Measurements from ENCODE around the gene EGFL7.
"Not testable (repeated sequence)": the region's sequence is repeated elsewhere in the genome, so short reads cannot be mapped to it uniquely, and the experiment has no call there.

Gene EGFL7

DNA sequence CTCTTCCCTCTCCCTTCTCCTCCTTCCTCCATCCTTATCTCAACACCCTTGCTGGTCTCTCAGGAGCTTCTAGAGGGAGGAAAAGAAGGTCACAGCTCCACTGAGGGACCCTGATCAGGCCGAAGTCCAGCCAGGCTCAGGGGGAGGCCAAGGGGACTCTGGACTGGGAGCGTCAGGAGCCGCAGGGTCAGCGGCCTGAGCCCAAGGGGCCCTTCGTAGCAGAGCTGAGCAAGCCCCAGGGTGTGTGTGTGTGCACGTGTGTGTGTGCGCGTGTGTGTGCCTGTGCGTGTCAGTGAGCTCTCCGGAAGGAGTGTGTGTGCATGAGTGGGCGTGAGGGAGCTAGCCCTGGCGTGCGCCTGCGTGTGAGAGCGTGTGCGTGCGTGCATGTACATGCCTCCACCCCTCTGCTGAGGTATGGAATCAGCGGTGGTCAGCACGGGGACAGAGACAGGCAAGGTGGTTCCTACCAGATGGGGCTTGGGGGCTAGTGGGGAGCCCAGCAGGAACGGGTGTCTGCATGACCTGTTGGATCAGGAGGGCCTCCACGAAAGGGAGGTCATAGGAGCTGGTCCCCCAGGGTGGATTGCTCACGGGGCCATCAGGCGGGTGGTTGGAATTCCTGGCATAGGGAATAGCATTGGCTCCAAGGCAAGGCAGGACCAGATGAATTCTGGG, 34.6 kb downstream of the EGFL7 start:
- DNase-seq (ENCODE audit: low read depth in 3 of 3): no peak

DNA sequence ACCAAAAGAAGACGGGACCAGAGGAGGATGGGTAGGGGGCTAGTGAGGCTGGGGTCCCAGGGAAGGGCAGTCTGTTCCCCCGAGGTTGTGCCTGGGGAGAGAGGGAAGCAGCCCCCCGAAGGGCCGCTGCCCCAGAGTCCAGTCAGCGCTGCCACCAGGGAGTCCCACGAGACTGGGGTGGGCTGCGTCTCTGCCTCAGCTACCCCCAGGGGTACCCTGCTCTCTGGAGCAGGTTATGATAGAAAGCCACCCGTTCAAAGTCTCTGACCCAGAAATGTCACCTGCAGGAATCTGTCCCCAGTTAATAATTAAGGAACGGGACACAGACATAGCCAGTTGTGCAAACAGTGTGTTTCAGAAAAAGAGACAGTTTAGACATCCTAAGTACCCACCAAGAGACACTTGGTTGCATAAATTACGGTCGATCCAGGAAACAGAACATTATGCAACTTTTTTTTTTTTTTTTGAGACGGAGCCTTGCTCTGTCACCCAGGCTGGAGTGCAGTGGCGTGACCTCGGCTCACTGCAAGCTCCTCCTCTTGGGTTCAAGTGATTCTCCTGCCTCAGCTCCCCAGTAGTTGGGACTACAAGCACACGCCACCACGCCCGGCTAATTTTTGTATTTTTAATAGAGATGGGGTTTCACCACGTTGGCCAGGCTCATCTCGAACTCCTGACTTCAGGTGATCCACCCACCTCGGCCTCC, 35.3 kb downstream of the EGFL7 start:
- DNase-seq (ENCODE audit: low read depth in 3 of 3): no peak

DNA sequence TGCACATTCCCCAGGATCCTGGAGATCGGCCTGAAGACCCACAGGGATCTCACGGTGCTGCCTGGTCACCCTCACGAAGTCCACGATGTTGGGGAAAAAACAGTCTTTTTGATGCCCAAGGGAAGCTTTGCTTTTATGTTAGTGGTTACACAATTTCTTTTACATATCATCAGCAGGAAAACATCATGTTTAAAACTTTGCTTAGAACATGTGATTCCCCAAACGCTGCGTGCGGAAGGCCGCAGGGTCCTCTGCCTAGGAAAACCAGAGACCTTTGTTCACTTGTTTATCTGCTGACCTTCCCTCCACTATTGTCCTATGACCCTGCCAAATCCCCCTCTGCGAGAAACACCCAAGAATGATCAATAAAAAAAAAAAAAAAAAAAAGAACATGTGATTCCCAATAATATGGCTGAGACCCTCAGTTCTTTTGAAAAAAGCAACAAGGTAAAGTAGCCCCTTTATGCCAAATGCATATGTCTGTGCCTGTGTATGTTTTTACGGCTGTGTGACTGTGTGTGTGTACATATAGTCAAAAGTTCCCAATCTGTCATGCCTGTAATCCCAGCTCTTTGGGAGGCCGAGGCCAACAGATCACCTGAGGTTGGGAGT, 36.0 kb downstream of the EGFL7 start:
- DNase-seq (ENCODE audit: low read depth in 3 of 3): no peak

GRCh38 chr9:136700304-136700703, 37.6 kb downstream of the EGFL7 start:
- DNase-seq (ENCODE audit: low read depth in 3 of 3): no peak

DNA sequence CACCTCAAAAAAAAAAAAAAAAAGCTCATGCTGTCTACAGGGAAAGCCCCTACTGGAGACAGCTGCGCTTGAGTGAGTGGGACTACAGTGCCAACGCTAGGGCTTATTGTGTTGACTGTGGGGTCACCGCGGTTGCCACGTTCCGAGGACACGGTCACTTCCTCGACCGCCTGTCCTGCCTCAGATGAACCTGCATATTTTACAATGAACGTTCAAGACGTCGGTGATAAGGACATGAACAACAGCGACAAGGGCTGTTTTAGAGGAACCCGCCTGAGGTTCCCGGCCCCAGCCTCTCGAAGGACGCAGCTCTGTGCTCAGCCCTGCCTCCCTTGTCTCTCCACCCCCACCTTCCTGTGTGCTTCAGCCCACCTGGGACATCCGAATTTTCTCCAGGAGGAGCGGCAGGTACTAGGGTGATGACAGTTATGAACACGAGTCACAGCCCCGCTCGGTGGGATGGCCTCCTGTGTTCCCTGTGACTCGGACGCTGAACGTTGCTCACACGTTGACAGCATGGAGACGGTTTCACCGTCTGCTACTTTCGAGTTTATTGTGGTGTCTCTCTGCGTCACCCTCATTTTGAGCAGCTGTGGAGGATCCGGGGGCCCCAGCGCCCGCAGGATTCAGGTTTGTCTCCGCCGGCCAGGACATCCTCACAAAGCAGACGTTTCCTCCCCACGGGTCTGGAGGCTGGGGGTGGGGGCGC, 38.4 kb downstream of the EGFL7 start:
- peak; percentile 64 to 77 (median 69) for DNase-seq (ENCODE audit: low read depth in 3 of 3)

GRCh38 chr9:136701668-136702053, 38.9 kb downstream of the EGFL7 start:
- DNase-seq (ENCODE audit: low read depth in 3 of 3): no peak

- no peak for DNase-seq (ENCODE audit: low read depth in 3 of 3)
Observed at GRCh38 chr9:136703276-136703860, 40.7 kb downstream of the EGFL7 start.

DNA sequence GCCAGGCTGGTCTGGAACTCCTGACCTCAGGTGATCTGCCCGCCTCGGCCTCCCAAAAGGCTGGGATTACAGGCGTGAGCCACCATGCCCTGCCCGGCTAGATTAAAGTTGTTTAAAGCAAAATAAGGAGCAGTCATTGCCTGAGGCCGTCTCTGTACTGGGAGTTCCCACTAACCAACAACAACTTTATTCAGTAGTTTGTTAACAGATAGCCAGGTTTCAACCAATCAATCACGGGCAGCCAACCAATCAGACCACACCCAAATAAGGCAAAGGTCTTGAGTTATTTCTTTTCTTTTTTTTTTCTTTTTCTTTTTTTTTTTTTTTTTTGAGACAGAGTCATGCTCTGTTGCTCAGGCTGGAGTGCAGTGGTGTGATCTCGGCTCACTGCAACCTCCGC, 42.0 kb downstream of the EGFL7 start:
- not testable (repeated sequence) for DNase-seq (ENCODE audit: low read depth in 3 of 3)

GRCh38 chr9:136705564-136705963, 42.8 kb downstream of the EGFL7 start:
- DNase-seq (ENCODE audit: low read depth in 3 of 3): no peak

GRCh38 chr9:136707011-136707410, 44.3 kb downstream of the EGFL7 start:
- DNase-seq (ENCODE audit: low read depth in 3 of 3): no peak

DNA sequence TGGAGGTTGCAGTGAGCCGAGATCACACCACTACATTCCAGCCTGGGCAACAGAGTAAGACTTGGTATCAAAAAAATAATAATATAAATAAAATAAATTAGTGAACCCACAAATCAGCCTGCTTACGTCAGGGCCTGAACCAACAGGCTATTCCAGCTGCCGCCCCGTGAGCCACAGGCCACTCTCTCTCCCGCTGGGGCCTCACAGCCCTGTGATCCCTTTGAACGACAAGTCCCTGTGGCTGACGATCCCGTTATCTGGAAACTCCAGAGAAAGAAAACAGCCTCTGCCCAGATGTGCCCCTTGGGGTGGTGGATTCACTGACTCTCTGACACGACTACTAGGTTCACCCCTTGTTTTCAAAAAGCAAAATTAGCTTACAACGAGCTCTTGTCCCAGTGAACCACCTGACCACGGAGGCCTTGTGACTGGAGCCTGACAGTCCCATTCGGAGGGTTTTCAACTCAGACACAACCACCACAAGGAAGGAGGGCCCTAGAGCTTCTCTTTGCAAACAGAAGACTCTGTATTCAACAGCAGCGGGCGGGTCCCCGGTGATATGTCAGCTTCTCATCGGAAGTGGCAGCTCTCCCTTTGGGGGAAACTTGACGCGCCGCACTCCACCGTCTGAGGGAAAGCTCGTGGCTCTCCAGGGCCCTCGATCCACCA, 45.3 kb downstream of the EGFL7 start:
- no peak for DNase-seq (ENCODE audit: low read depth in 3 of 3)

DNA sequence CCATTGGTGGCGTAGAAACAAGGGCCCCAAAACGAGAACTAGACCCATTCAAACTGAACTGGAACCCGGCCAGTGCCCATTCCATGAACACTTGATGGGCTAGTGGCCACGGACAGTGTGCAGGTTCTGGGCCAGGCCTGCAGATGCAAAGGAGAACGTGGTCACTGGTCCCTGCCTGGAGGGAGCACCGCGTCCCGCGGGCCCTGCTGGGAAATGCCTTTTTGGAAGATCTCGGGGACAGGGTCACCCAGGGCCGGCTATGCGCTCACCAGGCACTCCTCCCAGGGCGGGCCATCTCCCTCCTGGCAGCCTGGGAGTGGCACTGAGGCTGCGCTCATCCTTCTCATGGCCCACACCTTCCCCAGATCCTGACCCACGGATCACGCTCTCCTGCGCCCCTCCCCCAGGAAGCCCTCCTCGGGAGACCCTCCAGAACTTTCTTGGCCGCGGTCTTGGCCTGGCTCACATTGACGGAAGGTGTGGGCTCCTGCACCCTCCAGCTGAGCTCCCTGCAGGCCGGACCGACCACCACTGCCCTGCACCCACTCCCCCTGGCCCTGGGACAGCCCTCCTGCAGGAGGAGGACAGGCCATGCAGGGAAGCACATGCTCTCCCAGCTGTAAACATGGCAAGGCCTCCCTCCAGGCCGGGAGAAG, 46.9 kb downstream of the EGFL7 start:
- DNase-seq (ENCODE audit: low read depth in 3 of 3): no peak

GRCh38 chr9:136710543-136710942, 47.8 kb downstream of the EGFL7 start:
- no peak for DNase-seq (ENCODE audit: low read depth in 3 of 3)

DNA sequence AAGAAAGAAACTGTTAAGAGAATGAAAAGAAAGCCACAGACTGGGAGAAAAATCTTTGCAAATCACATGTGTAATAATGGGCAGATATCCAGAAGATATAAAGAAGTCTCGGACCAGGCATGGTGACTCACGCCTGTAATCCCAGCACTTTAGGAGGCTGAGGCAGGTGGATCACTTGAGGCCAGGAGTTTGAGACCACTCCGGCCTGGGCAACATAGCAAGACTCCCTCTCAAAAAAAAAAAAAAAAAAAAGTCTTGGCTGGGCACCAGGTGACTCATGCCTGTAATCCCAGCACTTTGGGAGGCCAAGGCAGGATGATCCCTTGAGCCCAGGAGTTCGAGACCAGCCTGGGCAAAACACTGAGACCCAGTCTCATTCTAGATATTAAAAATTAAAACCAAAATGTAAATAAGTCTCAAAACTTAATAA, 48.5 kb downstream of the EGFL7 start:
- not testable (repeated sequence) for DNase-seq (ENCODE audit: low read depth in 3 of 3)

- no peak for DNase-seq (ENCODE audit: low read depth in 3 of 3)
Observed at GRCh38 chr9:136711751-136712689, 49.3 kb downstream of the EGFL7 start, which contains the start of gene DIPK1B. DIPK1B (plus strand) TSS chr9:136712572; CDS start chr9:136712666, 94 bp downstream.

DNA sequence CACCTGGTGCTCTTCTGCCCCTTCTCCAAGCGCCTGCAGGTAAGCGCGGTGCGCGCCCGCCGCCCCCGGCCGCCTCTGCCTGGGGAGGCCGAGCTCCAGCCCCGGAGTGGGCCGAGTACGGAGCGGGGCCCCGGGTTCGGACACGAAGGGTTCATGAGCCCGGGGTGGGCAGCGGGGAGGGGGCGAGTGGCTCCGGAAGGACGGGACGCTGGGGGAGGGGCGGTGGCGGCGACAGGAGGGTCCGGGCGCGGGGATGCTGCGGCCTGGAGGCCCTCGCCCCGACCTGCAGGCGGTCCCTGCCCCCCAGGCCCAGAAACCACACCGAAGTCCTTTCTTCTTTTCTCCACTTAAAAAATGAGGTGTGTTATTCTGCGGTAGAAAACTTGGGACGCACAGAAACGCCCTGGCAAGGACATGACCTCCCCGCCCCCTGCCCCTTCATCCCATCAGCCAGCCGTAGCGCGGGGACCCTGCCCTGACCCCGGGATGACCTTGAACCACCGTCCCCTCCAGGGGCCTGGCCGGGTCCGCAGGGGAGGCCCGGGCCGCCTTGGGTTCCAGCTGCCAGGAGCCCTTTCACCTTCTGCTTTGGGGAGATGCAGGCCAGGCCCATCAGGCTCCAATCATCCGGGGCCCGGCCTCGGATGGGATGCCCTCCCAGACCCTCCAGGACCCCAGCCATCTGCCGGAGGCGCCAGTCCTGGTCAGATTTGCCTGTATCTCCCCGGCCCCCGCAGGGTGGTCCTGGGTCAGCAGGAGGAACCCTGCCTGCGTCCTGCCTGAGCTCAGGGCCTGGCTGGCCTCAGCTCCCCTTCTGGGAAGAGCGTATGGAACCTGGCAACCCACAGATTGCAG, 50.2 kb downstream of the EGFL7 start:
- DNase-seq (ENCODE audit: low read depth in 3 of 3): no peak

- no peak for DNase-seq (ENCODE audit: low read depth in 3 of 3)
Observed at GRCh38 chr9:136713550-136713949, 50.8 kb downstream of the EGFL7 start.

DNA sequence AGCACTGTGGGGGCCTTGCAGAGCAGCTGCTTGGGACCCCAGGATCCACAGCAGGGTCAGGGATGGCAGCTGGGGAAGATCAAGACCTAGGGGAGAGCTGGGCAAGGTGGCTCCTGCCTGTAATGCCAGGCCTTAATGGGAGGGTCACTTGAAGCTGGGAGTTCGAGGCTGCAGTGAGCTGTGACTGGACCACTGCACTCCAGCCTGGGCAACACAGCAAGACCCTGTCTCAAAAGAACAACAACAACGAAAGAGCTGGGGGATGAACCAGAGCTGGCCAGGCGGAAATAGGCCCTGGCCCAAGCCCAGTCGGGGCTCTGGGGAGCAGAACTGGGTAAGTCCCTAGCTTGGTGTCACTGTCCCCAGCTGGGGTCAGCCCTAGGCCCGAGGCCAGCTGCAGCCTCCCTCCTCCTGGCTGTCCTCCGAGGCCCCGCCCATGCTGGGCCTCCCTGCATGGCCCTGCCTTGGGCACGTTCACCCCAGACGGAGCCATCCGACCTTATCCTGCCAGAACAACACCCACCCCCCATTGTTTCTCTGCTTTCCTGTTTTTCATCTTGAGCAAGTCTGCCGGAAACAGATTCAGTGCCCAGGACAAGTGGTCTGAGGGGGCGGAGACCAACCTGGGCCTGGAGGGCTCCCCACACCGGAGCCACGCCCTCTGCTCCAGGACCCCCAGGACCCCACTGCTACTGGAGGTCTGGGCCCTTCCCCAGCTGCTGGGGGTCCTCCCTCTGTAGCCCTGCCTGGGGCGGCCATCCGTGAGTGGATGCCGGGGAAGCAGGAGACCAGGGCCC, 51.6 kb downstream of the EGFL7 start:
- no peak for DNase-seq (ENCODE audit: low read depth in 3 of 3)
